ENCODE measurements around the gene MAST4. TPM values are rescaled to one million over a fixed set of nuclear protein-coding genes. Genes with fewer than 3 reads are reported as not detected.

The MAST4 gene
- total and polyA plus RNA-seq, 2 experiments from 2014 or later: 4.2 to 6.0 TPM

DNA sequence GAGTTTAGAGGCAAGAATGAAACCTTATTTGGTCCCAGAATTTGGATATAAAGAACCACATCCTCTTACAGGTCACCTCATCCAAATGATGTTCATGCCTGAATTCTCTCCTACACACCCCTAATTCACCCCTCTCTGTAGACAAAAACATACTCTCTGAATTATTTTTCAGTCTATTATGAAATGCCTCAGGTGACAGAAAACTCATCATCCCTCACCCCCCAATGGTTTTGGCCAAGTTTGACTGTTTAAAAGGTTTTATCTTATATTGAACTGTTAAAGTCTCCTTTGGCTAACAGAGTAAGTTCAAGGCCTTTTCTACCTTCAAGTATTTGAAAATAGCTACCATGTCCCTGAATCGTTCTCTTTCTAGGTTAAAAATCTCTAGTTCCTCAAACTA lies 602.7 kb downstream of the MAST4 start:
- Histone ChIP-seq H3K27ac (no peak overlapping the region), H3K36me3 (ENCODE audit: low read depth) (no peaks in the 10 kb centered on the region), H3K4me1 (ENCODE audit: insufficient read depth) (no peaks in the 10 kb centered on the region), H3K9me2 (ENCODE audit: insufficient read depth) (no peaks in the 10 kb centered on the region), H3F3A (ENCODE audit: insufficient read depth) (no peaks in the 10 kb centered on the region), H3K4me2 (ENCODE audit: unreplicated experiment) (no peak overlapping the region), H3K9ac (no peak overlapping the region), H3K27me3 (replicated peaks; ENCODE audit: insufficient read depth) (no peaks in the 10 kb centered on the region), H3K4me3 (no peak overlapping the region), H3K9me3 (ENCODE audit: low read depth) (no peaks in the 10 kb centered on the region), H2AFZ (no peak overlapping the region), H4K20me1 (ENCODE audit: insufficient read depth) (no peaks in the 10 kb centered on the region), H3K79me2 (ENCODE audit: insufficient read depth) (no peaks in the 10 kb centered on the region)
- in situ Hi-C loops (cut with MboI): no loop called here
- DNase-seq: no peak
- 31 to 53% methylated on average over 1 of the region's 1 CpG for WGBS, 2 experiments (ENCODE audit: low coverage in 1 of 2, low lambda C conversion rate in 2 of 2, missing lambda C conversion rate in 2 of 2)
- no peak for TF ChIP-seq EZH2 (IDR thresholded peaks at IDR 0.05; ENCODE audit: insufficient read depth, poor library complexity, severe bottlenecking)
- no peak for TF ChIP-seq EZH2phosphoT487 (IDR thresholded peaks at IDR 0.05; ENCODE audit: insufficient read depth, low read depth)

DNA sequence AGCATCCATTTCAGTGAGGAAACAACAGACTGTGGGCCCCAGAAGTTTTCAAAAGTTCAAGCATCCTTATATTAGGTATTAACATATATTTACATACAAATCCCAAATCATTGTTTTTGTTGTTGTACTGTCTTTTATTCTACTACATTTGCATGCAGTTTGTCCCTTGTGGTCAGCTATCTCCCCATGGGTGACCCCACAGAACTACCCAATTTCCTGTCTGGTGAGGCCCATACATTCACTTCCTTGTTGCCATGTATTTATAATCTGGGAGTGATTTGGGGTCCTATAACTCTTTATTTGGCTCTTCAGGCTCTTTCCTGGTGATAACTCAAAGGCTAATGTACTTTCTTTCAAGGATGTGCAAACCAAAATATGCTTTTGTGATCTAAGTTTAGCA lies 603.7 kb downstream of the MAST4 start:
- no peaks in the 10 kb centered on the region for H3K27me3 ChIP-seq (replicated peaks; ENCODE audit: insufficient read depth)
- no peaks in the 10 kb centered on the region for H3F3A ChIP-seq (ENCODE audit: insufficient read depth)
- no peak for DNase-seq
- in situ Hi-C loops (cut with MboI): no loop called here
- no peak overlapping the region for H3K27ac ChIP-seq
- no peak overlapping the region for H3K9ac ChIP-seq
- H3K4me2 ChIP-seq (ENCODE audit: unreplicated experiment): no peak overlapping the region
- no peak overlapping the region for H2AFZ ChIP-seq
- H3K79me2 ChIP-seq (ENCODE audit: insufficient read depth): no peaks in the 10 kb centered on the region
- TF ChIP-seq EZH2 (IDR thresholded peaks at IDR 0.05; ENCODE audit: insufficient read depth, poor library complexity, severe bottlenecking): no peak
- no peak for TF ChIP-seq EZH2phosphoT487 (IDR thresholded peaks at IDR 0.05; ENCODE audit: insufficient read depth, low read depth)
- no peaks in the 10 kb centered on the region for H4K20me1 ChIP-seq (ENCODE audit: insufficient read depth)
- no peak overlapping the region for H3K4me3 ChIP-seq
- no peaks in the 10 kb centered on the region for H3K36me3 ChIP-seq (ENCODE audit: low read depth)
- no peaks in the 10 kb centered on the region for H3K4me1 ChIP-seq (ENCODE audit: insufficient read depth)
- H3K9me3 ChIP-seq (ENCODE audit: low read depth): no peaks in the 10 kb centered on the region
- H3K9me2 ChIP-seq (ENCODE audit: insufficient read depth): no peaks in the 10 kb centered on the region

DNA sequence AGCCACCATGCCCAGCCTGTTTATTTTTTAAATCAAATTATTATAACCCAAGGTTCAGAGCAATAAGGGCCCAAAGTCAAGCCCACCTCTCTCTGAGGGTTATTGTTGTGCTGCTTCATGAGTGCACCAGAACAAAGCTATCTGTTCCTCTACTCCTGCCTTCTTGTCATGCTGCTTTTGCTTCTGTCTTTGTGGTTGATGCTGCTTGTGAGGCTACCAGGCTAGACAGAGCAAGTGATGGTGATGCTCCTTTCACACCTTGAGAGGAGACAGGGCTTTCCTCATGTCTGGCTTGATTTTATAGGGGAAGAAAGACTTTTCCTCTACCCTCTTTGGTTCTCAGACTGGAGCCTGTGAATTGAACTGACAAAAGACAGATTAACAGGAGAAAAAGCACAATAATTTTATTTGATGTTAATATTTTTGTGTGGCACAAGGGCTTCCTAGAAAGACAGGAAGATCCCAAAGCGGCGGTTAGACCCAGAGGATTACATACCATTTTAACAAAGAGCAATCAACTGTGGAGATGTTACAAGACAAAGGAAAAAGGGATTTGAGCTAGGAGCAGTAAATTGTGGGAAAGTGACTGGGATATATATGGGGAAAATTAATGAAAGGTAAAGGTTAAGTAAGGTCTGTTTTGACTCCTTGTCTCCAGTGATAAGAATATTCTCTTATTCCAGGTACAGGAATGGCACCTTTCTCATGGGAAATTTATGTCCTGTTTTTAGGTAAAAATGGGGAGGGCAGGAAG lies 604.8 kb downstream of the MAST4 start:
- no peak overlapping the region for H3K4me2 ChIP-seq (ENCODE audit: unreplicated experiment)
- TF ChIP-seq EZH2 (IDR thresholded peaks at IDR 0.05; ENCODE audit: insufficient read depth, poor library complexity, severe bottlenecking) (no peak), EZH2phosphoT487 (IDR thresholded peaks at IDR 0.05; ENCODE audit: insufficient read depth, low read depth) (no peak)
- H3K36me3 ChIP-seq (ENCODE audit: low read depth): no peaks in the 10 kb centered on the region
- no peak overlapping the region for H2AFZ ChIP-seq
- H3K4me3 ChIP-seq: no peak overlapping the region
- no peak overlapping the region for H3K27ac ChIP-seq
- H3K4me1 ChIP-seq (ENCODE audit: insufficient read depth): no peaks in the 10 kb centered on the region
- H3K27me3 ChIP-seq (replicated peaks; ENCODE audit: insufficient read depth): no peaks in the 10 kb centered on the region
- H3K9me3 ChIP-seq (ENCODE audit: low read depth): no peaks in the 10 kb centered on the region
- no peaks in the 10 kb centered on the region for H3K9me2 ChIP-seq (ENCODE audit: insufficient read depth)
- H3F3A ChIP-seq (ENCODE audit: insufficient read depth): no peaks in the 10 kb centered on the region
- H3K79me2 ChIP-seq (ENCODE audit: insufficient read depth): no peaks in the 10 kb centered on the region
- no peaks in the 10 kb centered on the region for H4K20me1 ChIP-seq (ENCODE audit: insufficient read depth)
- WGBS, 2 experiments (ENCODE audit: low coverage in 1 of 2, low lambda C conversion rate in 2 of 2, missing lambda C conversion rate in 2 of 2): 99 to 100% methylated on average over 2 of the region's 2 CpGs
- no peak for DNase-seq
- H3K9ac ChIP-seq: no peak overlapping the region
- in situ Hi-C loops (cut with MboI): no loop called here

DNA sequence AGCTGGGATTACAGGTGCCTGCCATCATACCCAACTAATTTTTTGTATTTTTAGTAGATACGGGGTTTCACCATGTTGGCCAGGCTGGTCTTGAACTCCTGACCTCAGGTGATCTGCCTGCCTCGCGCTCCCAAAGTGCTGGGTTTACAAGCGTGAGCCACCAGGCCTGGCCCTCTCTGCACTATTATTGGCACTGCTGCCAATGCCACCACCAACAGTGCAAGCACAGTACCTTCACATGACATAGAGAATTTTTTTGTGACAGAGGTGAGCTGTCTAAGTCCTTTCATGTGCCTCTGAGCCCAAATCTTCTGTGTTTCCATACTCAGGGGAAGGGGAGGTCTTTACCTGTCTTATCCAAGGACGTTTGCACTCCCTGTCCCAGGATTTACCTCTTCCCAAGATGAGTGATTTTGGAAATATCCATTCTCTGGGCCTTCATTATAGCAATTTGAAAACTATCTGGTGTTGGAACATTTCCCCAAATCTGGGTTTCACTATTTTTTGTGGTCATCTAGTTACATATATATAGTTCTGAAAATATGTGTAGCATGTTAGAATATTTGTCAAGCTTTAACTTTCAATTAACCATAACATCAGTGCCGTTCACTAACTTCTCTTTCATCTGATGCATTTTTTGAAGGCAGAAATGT lies 605.8 kb downstream of the MAST4 start:
- Histone ChIP-seq H3K9me2 (ENCODE audit: insufficient read depth) (no peaks in the 10 kb centered on the region), H2AFZ (no peak overlapping the region), H3K79me2 (ENCODE audit: insufficient read depth) (no peaks in the 10 kb centered on the region), H3K4me3 (no peak overlapping the region), H3K27ac (no peak overlapping the region), H4K20me1 (ENCODE audit: insufficient read depth) (no peaks in the 10 kb centered on the region), H3K9ac (no peak overlapping the region), H3K27me3 (replicated peaks; ENCODE audit: insufficient read depth) (no peaks in the 10 kb centered on the region), H3K4me1 (ENCODE audit: insufficient read depth) (0 out of 2 replicates have a peak, but pooled peaks cover 3% of the 10 kb centered on the region), H3K9me3 (ENCODE audit: low read depth) (no peaks in the 10 kb centered on the region), H3F3A (ENCODE audit: insufficient read depth) (no peaks in the 10 kb centered on the region), H3K36me3 (ENCODE audit: low read depth) (no peaks in the 10 kb centered on the region), H3K4me2 (ENCODE audit: unreplicated experiment) (no peak overlapping the region)
- in situ Hi-C loops (cut with MboI): no loop called here
- DNase-seq: no peak
- TF ChIP-seq EZH2phosphoT487 (IDR thresholded peaks at IDR 0.05; ENCODE audit: insufficient read depth, low read depth): no peak
- TF ChIP-seq EZH2 (IDR thresholded peaks at IDR 0.05; ENCODE audit: insufficient read depth, poor library complexity, severe bottlenecking): no peak
- WGBS, 2 experiments (ENCODE audit: low coverage in 1 of 2, low lambda C conversion rate in 2 of 2, missing lambda C conversion rate in 2 of 2): 70 to 72% methylated on average over 6 of the region's 6 CpGs
